Common myeloid progenitor, CD34-positive (primary cell): ENCODE measurements around the gene NEURL1.
A peak's percentile ranks its signal among the peaks of the same experiment; 100 is the strongest.

ENCODE experiments used
- CTCF ChIA-PET: fragments of 350-600 bp; sonication (Branson Sonifier 250); formaldehyde crosslinking; loops from one replicate; lab custom pipeline; 2021; ENCODE audit warnings: antibody characterized with exemption; lab: Charles Lee
- POLR2A ChIA-PET: fragments of 350-600 bp; sonication (Branson Sonifier 250); formaldehyde crosslinking; loops from one replicate; lab custom pipeline; 2021; ENCODE audit warnings: antibody characterized with exemption; lab: Charles Lee
- DNase-seq, 3 donors: peaks; one replicate each; pipeline versions ENCODE4 v3.0.0 to v3.0.0-alpha.2; 2013
- H3K27ac ChIP-seq, 2 experiments: 1 replicate in 1 of 2; 2 replicates in 1 of 2; pipeline ENCODE4 v1.7.0; 2013; ENCODE audit warnings: inconsistent platforms in 2 of 2, low read length in 2 of 2, mild to moderate bottlenecking in 2 of 2, low read depth in 1 of 2, moderate library complexity in 1 of 2; ENCODE audit not compliant: severe bottlenecking in 2 of 2, insufficient read depth in 1 of 2, poor library complexity in 1 of 2
- H3K27me3 ChIP-seq, 5 experiments: replicated peaks in 2 of 5; 1 replicate in 3 of 5; 2 replicates in 2 of 5; pipeline versions ENCODE4 v1.6.1 to v1.7.0; 2013; ENCODE audit warnings: low read length in 4 of 5, mild to moderate bottlenecking in 2 of 5, moderate library complexity in 2 of 5, inconsistent platforms in 1 of 5; ENCODE audit not compliant: insufficient read depth in 5 of 5, control insufficient read depth in 4 of 5
- H3K36me3 ChIP-seq, 4 experiments: 1 replicate in 2 of 4; 2 replicates in 2 of 4; pipeline versions ENCODE4 v1.6.1 to v1.7.0; 2013; ENCODE audit warnings: low read length in 3 of 4, control low read depth in 1 of 4, mild to moderate bottlenecking in 1 of 4; ENCODE audit not compliant: control insufficient read depth in 4 of 4, insufficient read depth in 4 of 4
- H3K4me1 ChIP-seq, 4 experiments: 1 replicate in 3 of 4; 2 replicates in 1 of 4; pipeline versions ENCODE4 v1.6.1 to v1.7.1; 2013; ENCODE audit warnings: low read length in 3 of 4, mild to moderate bottlenecking in 3 of 4, control low read depth in 1 of 4, inconsistent platforms in 1 of 4, moderate library complexity in 1 of 4; ENCODE audit not compliant: control insufficient read depth in 4 of 4, insufficient read depth in 4 of 4; ENCODE audit errors: control extremely low read depth in 1 of 4
- H3K4me3 ChIP-seq, 7 experiments: 1 replicate in 4 of 7; 2 replicates in 3 of 7; pipeline versions ENCODE4 v1.5.1 to v1.7.0; 2013; ENCODE audit warnings: mild to moderate bottlenecking in 7 of 7, low read length in 6 of 7, moderate library complexity in 6 of 7, inconsistent platforms in 2 of 7, low read depth in 2 of 7, control low read depth in 1 of 7; ENCODE audit not compliant: insufficient read depth in 4 of 7, control insufficient read depth in 1 of 7; ENCODE audit errors: extremely low read depth in 1 of 7
- H3K9me3 ChIP-seq, 5 experiments: 1 replicate in 4 of 5; 2 replicates in 1 of 5; pipeline versions ENCODE4 v1.6.1 to v1.7.1; 2013; ENCODE audit warnings: low read length in 4 of 5, mild to moderate bottlenecking in 2 of 5, inconsistent platforms in 1 of 5, low read depth in 1 of 5, moderate library complexity in 1 of 5; ENCODE audit not compliant: control insufficient read depth in 4 of 5, insufficient read depth in 2 of 5; ENCODE audit errors: control extremely low read depth in 1 of 5
- WGBS: methylation state at CpG from one replicate; pipeline ENCODE4 v1.1.5; 2013; ENCODE audit not compliant: insufficient coverage; 5-methylcytosine and 5-hydroxymethylcytosine counted together

The NEURL1 gene

DNA sequence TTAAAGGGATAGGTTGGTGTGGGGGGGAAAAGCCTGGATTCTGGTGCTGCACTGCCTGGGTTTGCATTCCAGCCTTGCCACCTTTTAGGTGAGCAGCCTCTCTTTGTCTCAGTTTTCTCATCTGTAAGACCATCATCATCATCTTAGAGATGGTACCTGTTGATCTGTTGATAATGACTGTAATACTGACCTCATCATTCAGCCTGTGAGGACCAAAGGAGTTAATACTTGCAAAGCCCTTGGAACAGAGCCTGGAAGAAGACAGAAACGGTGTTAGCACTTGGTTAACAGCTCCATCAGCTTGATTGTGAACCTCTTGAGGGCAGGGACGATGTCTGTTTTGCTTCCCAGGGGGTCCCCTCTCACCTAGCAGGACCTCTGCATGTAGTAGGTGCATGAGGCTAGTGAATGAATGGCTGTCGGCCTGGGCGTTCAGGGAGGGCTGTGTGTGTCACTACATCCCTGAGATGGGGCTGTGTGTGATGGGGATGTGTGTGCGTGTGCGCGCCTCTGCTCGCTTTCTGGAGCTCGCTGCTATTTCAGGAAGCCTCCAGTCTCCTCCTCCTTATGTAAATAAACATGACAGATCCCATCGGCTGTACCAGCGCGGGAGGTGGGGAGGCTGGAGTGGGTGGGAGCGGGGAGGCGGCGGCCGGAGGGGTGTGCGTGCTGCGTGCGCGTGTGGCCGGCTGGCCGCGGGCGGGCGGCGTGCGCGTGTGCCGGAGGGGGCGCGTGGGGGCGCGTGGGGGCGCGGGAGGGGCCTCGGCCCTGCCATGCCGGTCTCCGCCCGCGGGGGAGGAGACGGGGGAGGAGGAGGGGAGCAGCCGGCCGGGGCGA lies 61.2 kb downstream of the NEURL1 start:
- peaks cover 0 to 13% (median 8%) of the 10 kb centered on the region in 5 experiments for H3K27me3 ChIP-seq
- CTCF ChIA-PET: interaction anchor here (2.5 kb wide), 1 partner anchor 11 kb away, joined by 8 read pairs; no protein-coding TSS in a partner anchor
- H3K4me1 ChIP-seq: peaks cover 0 to 22% (median 19%) of the 10 kb centered on the region in 4 experiments
- no peaks in the 10 kb centered on the region for H3K36me3 ChIP-seq
- POLR2A ChIA-PET: no interaction called here
- H3K4me3 ChIP-seq: peak overlapping the region in 4 of 7 experiments; percentile 34 to 67 (median 56)
- H3K9me3 ChIP-seq: no peaks in the 10 kb centered on the region
- 10% methylated on average over 15 of the region's 44 CpGs for WGBS
- DNase-seq: peak; percentile 41 to 79 (median 77)
- no peak overlapping the region for H3K27ac ChIP-seq

DNA sequence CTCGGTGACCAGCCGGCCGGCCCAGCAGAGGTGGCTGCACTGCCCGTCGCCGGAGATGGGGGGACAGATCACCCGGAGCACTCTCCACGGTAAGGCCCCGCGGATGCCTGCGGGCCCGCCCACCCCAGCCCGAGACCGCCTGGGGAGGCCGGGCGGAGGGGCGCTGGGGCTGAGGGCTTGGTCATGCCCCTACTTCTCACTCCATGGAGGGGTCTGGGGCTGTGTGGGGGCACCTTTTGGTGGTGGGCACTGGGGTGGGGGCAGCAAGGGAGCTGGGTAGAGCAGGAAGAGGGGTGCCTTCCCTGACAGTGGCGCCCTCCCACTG lies 61.8 kb downstream of the NEURL1 start:
- Histone ChIP-seq H3K9me3 (no peaks in the 10 kb centered on the region), H3K36me3 (no peaks in the 10 kb centered on the region), H3K4me1 (peaks cover 0 to 22% (median 19%) of the 10 kb centered on the region in 4 experiments), H3K4me3 (peak overlapping the region in 5 of 7 experiments; percentile 13 to 67 (median 55)), H3K27me3 (peaks cover 0 to 13% (median 8%) of the 10 kb centered on the region in 5 experiments), H3K27ac (no peak overlapping the region)
- no peak for DNase-seq
- ChIA-PET CTCF (interaction anchor here (2.5 kb wide), 1 partner anchor 10 kb away, joined by 8 read pairs; no protein-coding TSS in a partner anchor), POLR2A (interaction anchor here (0.6 kb wide), 1 partner anchor 51 kb away, joined by 3 read pairs; no protein-coding TSS in a partner anchor)
- 0% methylated on average over 8 of the region's 18 CpGs for WGBS

DNA sequence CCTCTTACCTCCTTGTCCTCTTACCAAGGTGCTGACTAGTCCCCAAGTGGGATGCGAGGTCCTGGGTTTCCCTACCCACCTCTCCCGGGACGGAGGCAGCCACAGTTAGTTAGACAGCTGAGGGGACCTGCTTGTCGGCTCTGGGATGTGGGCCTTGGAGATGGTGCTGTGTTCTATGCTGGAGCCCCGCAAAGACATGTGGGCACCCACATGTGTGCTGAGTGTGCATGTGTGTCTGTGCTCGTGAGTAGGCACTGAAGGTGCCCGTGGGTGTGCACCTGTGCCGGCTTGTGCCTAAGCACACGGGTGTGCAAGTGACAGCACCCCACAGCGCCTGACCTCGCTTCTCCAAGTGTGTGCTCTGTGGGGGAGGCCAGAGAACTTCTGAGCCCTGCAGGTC lies 62.2 kb downstream of the NEURL1 start:
- Histone ChIP-seq H3K4me1 (peaks cover 0 to 22% (median 19%) of the 10 kb centered on the region in 4 experiments), H3K27ac (no peak overlapping the region), H3K27me3 (peaks cover 0 to 13% (median 8%) of the 10 kb centered on the region in 5 experiments), H3K9me3 (no peaks in the 10 kb centered on the region), H3K4me3 (peak overlapping the region in 5 of 7 experiments; percentile 13 to 67 (median 55)), H3K36me3 (no peaks in the 10 kb centered on the region)
- DNase-seq: no peak
- ChIA-PET CTCF (interaction anchor here (2.5 kb wide), 1 partner anchor 10 kb away, joined by 8 read pairs; no protein-coding TSS in a partner anchor), POLR2A (interaction anchor here (0.6 kb wide), 1 partner anchor 51 kb away, joined by 3 read pairs; no protein-coding TSS in a partner anchor)
- WGBS: 88% methylated on average over 11 of the region's 11 CpGs

- H3K4me1 ChIP-seq: peaks cover 0 to 22% (median 19%) of the 10 kb centered on the region in 4 experiments
- no peak overlapping the region for H3K4me3 ChIP-seq
- WGBS: 95% methylated on average over 10 of the region's 12 CpGs
- ChIA-PET CTCF (interaction anchor here (2.5 kb wide), 1 partner anchor 9 kb away, joined by 8 read pairs; no protein-coding TSS in a partner anchor), POLR2A (no interaction called here)
- H3K9me3 ChIP-seq: peaks cover 0 to 3% (median 0%) of the 10 kb centered on the region in 5 experiments
- no peak for DNase-seq
- no peak overlapping the region for H3K27ac ChIP-seq
- H3K36me3 ChIP-seq: no peaks in the 10 kb centered on the region
- H3K27me3 ChIP-seq: peaks cover 0 to 13% (median 8%) of the 10 kb centered on the region in 5 experiments
Observed at GRCh38 chr10:103556383-103557007, 63.0 kb downstream of the NEURL1 start.

DNA sequence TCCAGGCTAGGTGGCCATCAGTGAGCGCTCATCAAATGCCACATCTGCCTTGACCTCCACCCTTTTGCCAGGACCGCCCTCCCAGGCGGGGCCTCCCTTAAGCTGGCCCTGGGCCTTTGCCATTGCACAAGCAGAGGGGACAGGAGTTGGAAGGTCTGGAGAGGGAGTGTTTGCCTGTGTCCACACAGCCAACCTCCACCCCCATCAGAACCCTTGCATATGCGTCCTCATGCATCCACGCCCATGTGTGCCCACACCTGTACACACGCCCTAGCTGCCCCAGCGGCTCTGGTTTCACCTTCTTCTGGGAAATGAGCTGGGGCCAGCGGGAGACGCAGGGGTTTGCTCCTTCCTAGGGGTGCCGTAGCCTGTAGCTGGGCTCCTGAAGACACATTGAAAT lies 64.0 kb downstream of the NEURL1 start:
- Histone ChIP-seq H3K36me3 (no peaks in the 10 kb centered on the region), H3K27me3 (peaks cover 0 to 13% (median 8%) of the 10 kb centered on the region in 5 experiments), H3K4me1 (peaks cover 0 to 22% (median 19%) of the 10 kb centered on the region in 4 experiments), H3K27ac (no peak overlapping the region), H3K9me3 (peaks cover 0 to 3% (median 0%) of the 10 kb centered on the region in 5 experiments), H3K4me3 (no peak overlapping the region)
- ChIA-PET CTCF (interaction anchor here (1.4 to 2.6 kb wide), 2 partner anchors 10 to 35 kb away, joined by 3 to 7 read pairs; no protein-coding TSS in a partner anchor), POLR2A (no interaction called here)
- WGBS: 93% methylated on average over 7 of the region's 10 CpGs
- DNase-seq: no peak

- CTCF ChIA-PET: interaction anchor here (1.2 to 2.6 kb wide), 4 partner anchors 12 to 34 kb away, joined by 3 to 7 read pairs (median 5); no protein-coding TSS in a partner anchor
- Histone ChIP-seq H3K9me3 (peaks cover 0 to 3% (median 0%) of the 10 kb centered on the region in 5 experiments), H3K27ac (no peak overlapping the region), H3K27me3 (peaks cover 0 to 13% (median 8%) of the 10 kb centered on the region in 5 experiments), H3K4me3 (no peak overlapping the region), H3K4me1 (peaks cover 0 to 22% (median 19%) of the 10 kb centered on the region in 4 experiments), H3K36me3 (no peaks in the 10 kb centered on the region)
- 11% methylated on average over 9 of the region's 9 CpGs for WGBS
- peak in 2 of 3 donors; percentile 59 to 60 for DNase-seq
- POLR2A ChIA-PET: interaction anchor here (0.6 kb wide), 1 partner anchor 9 kb away, joined by 4 read pairs; no protein-coding TSS in a partner anchor
Observed at GRCh38 chr10:103558911-103559310, 65.4 kb downstream of the NEURL1 start.
